Fibroblast of skin of abdomen (primary cell): Measurements from ENCODE around the gene MAP3K7CL.

Experiments used
- DNase-seq: peaks from one replicate; pipeline ENCODE4 v3.0.0-alpha.2; 2013

MAP3K7CL gene

GRCh38 chr21:29168891-29169315, 38.5 kb downstream of the MAP3K7CL start:
- DNase-seq = no peak

DNA sequence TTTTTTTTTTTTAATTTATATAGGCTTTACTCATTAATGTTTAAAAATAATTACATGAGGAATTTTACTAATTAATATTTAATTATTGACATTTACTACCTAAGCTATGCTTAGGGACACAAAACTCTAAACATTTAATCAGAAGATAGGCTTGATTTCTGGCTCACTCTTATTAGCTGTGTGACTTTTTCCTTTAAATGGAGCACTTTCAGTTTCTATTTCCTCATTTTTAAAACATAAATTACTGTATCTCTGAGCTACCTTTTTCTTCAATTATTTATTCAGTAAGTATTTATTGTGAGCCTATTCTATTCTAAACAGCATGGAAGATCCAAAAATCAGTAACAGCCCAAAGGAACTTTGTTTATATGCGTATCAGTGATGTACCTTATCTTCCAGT, 40.5 kb downstream of the MAP3K7CL start:
- DNase-seq = no peak

DNA sequence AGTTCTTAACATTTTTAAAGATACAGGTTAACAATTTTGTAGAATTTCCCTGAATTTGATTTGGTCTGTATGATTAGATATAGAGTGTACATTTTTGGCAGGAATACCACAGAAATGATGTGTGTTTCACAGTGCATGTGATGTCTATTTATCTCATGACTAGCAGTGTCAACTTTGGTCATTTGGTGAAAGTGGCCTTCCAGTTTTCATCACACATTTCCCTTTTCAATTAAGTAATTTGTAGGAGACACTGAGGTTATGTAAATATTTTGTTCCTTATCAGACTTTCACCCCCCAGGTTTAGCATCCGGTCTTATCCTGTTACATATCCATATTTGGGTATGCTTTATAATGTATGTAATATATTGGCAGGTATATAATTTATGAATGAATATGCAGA, 41.8 kb downstream of the MAP3K7CL start:
- no peak for DNase-seq

- no peak for DNase-seq
Measured at GRCh38 chr21:29174607-29175013, 44.2 kb downstream of the MAP3K7CL start.

DNA sequence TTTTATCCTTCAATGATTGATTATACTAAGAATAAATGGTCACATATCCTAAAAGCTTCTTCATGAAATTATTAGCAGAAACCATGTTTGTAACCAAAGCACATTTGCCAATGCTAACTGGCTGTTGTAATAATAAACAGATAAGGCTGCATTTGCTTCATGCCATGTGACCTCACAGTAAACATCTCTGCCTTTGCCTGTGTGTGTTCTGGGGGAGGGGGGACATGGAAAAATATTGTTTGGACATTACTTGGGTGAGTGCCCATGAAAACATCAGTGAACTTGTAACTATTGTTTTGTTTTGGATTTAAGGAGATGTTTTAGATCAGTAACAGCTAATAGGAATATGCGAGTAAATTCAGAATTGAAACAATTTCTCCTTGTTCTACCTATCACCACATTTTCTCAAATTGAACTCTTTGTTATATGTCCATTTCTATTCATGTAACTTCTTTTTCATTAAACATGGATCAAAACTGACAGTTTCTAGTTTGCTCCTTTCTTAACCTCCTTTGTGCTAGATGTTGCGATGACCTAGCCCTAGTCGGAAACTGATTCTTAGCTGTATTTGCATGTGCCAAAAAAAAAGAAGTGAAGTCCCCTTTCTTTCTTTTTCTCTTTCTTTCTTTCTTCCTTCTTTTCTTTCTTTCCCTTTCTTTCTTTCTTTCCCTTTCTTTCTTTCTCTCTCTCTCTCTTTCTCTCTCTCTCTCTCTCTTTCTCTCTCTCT, 45.1 kb downstream of the MAP3K7CL start:
- DNase-seq = no peak

- DNase-seq = no peak
Measured at GRCh38 chr21:29176471-29177120, 46.2 kb downstream of the MAP3K7CL start.

DNA sequence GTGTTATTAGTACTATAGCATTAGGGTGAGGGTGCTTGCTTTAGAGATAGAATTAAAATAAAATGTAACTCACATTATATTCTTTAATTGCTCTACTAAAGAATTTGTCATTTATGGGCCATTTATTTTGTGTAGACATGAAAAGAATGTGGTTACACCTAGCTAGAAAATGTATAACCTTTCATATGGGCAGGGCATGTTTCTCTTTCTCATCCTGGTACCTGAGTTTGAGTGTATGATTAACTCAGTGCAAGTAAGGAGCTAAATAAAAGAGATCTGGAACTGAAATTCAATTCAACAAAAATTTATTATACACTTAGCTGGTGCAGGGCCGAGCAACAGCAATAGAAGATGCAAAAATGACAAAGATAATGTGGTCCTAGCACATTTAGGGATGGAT, 47.4 kb downstream of the MAP3K7CL start:
- no peak for DNase-seq

DNA sequence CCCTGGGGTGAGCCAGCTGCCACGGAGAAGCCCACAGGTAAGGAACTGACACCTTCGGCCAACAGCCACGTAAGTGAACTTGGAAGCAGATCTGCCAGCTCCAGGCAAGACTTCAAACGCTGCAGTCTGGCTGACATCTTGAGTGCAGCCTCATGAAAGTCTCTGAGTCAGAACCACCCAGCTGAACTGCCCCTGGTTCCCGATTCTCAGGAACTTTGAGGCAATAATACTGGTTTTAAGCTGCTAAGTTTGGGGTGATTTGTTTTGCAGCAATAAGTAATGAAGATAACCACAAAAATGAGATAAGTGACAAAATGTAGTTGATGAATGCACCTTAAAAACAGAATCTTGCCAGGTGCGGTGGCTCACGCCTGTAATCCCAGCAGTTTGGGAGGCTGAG, 48.5 kb downstream of the MAP3K7CL start:
- DNase-seq = no peak

- no peak for DNase-seq
Measured at GRCh38 chr21:29179503-29179902, 49.1 kb downstream of the MAP3K7CL start.

- peak; percentile 87 for DNase-seq
Measured at GRCh38 chr21:29181799-29182470, 51.5 kb downstream of the MAP3K7CL start.

DNA sequence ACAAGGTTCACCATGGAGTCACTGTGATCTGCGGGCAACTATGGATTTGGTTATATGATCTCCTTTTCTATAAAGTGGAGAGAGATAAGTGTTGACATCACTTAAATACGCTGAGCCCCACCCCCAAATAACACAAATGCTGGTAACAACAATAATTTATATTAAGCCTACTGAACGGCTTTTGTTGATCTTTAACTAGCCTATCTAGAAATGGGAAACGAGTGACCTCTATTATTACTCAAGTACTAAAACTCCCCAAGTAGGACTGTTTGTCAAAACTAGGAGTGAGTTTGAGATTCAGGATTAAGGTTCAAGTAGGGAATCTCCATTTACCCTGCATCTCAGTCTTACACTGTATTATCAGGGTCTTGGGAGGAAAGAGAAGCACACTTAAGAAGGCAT, 52.2 kb downstream of the MAP3K7CL start:
- DNase-seq = no peak

DNA sequence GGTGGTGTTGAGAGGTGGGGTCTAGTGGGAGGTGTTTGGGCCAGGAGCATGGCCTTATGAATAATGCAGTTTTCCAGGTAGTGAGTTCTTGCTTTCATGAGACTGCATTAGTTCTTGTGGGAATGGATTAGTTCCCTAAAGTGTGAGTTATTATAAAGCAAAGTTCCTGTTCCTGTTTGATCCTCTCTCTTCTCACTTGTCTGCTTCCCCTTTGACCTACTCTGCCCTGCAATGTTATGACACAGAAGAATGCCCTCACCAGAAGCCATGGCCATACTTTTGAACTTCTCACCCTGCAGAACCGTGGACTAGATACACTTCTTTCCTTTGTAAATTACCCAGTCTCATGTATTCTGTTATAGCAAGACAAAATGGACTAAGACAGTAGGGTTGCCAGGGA, 53.6 kb downstream of the MAP3K7CL start:
- no peak for DNase-seq

DNA sequence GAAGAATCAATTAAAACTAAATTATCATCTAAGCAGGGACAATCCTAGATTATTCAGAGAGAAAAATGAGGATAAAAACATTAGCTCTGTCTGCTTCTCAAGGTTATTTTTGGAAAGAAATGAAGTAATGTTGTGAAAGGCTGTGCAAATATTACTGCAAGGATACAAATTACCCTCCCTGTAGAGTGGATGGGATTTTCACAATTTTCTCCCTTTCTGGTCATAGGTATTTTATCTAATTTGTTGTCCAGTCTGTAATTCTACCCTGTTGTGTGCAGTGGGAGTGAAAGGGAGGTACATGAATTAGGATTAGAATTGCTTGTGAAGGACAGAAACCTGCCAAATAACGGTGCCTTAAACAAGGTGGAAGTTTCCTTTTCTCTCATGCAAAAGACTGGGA, 54.7 kb downstream of the MAP3K7CL start:
- no peak for DNase-seq

DNA sequence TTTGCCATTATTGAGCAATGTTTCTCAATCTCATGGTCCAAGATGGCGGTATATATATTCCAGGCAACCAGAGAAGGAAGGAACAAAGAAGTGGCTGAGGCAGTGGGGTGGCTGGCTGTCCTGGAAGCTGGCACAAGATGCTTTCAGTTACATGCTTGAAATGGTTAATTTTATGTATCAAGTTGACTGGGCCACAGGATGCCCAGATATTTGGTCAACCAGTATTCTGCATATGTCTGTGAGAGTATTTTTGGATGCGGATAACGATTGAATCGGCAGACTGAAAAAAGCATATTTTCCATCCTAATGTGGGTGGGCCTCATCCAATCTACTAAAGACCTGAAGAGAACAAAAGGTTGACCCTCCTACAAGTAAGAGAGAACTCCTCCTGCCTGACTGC, 55.2 kb downstream of the MAP3K7CL start:
- no peak for DNase-seq

- DNase-seq = no peak
Measured at GRCh38 chr21:29186246-29186645, 55.8 kb downstream of the MAP3K7CL start.

DNA sequence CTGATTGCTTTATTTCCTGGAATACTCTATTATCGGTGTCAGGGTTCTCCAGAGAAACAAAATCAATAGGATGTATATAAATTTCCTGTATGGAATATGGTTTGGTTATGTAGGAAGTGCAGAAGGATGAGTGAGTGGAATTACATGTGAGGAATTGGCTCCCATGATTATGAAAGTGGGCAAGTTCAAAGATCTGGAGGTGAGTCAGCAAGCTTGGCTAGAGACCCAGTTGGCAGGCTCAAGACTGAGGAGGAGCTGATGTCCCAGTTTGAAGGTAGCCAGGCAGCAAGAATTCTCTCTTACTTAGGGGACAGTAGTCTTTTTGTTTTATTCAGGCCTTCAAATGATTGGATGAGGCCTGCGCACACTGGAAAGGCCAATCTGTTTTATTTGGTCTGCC, 57.5 kb downstream of the MAP3K7CL start:
- DNase-seq = peak; percentile 92

GRCh38 chr21:29189353-29189752, 58.9 kb downstream of the MAP3K7CL start:
- DNase-seq = peak; percentile 62

- peak; percentile 70 for DNase-seq
Measured at GRCh38 chr21:29190923-29191331, 60.5 kb downstream of the MAP3K7CL start.

DNA sequence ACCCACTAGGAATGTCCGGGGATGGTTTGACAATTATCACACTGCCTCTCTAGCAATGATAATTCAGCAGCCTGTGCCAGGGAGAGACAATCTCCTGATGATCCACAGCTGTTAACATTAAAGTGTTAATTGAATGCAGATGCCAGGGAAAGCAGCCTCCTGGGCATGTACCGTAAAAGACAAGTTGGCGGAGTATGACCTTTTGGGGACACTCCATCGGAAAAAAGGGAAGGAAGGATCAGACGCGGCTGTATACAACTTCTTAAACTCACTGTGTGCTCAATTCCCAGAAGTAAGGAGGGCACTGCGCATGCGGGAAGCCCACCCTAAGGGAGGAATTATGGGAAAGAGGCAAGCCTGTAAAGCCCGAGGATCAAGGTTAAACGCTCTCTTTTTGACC, 62.6 kb downstream of the MAP3K7CL start:
- peak; percentile 50 for DNase-seq

DNA sequence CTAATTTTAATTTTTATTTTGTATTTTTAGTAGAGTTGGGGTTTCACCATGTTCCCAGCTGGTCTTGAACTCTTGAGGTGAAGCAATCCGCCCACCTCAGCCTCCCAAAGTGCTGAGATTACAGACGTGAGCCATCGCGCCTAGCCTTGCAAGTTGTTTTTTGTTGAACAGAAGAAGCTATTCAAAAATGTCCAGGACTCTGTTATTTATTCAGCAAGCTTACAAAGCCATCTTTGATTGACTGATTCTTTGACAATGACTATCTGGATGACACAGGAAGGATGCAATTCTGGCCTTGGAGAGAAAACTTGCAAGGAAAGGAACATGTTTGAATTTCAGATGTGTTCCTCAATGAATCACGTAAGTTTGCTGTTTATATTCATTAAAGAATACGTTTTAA, 63.5 kb downstream of the MAP3K7CL start:
- no peak for DNase-seq

GRCh38 chr21:29194342-29194741, 63.9 kb downstream of the MAP3K7CL start:
- DNase-seq = no peak

DNA sequence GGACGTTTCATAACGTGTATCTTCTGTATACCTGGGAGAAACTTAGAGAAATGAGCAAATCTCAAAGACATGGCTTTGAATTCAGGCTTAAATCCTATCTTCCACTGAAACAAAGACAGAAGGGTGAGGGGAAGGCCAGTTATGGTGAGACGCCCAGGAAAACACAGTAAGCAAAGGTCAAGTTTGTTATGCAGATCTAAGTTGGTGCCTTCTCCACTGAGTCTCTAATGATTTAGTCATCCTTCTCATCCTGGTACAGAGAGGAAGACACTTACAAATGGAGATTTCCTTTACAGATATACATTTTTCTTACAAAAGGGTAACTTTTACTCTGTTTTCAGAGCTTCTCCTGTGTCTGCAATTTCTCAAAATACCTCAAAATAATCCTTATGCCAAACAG, 64.4 kb downstream of the MAP3K7CL start:
- DNase-seq = no peak

GRCh38 chr21:29195981-29196669, 65.7 kb downstream of the MAP3K7CL start:
- peak; percentile 86 for DNase-seq
